ENCODE data around the gene SCAMP4.

SCAMP4 gene

GRCh38 chr19:1962674-1963073, 57.5 kb downstream of the SCAMP4 start:
- DNase-seq, result no peak

GRCh38 chr19:1967087-1967608, 61.9 kb downstream of the SCAMP4 start:
- no peak for DNase-seq

- no peak for DNase-seq
Measured at GRCh38 chr19:1968279-1969175, 63.3 kb downstream of the SCAMP4 start.

- no peak for DNase-seq
Measured at GRCh38 chr19:1969176-1970002, 64.2 kb downstream of the SCAMP4 start.

- DNase-seq, result no peak
Measured at GRCh38 chr19:1970003-1970805, 65.0 kb downstream of the SCAMP4 start.

- no peak for DNase-seq
Measured at GRCh38 chr19:1970806-1971502, 65.8 kb downstream of the SCAMP4 start.

- DNase-seq, result no peak
Measured at GRCh38 chr19:1974381-1975161, 69.4 kb downstream of the SCAMP4 start.

GRCh38 chr19:1975162-1975480, 69.9 kb downstream of the SCAMP4 start:
- DNase-seq, result no peak

Measured in NCI-H1105 treated with DMSO at 0.1 percent for 48 hours (cell line).